HG02763 (cell line): ENCODE data around the gene ETS1.
A peak's percentile ranks its signal among the peaks of the same experiment; 100 is the strongest.

Experiments used
- ATAC-seq: cut with Tn5 transposase; IDR thresholded peaks from one replicate; pipeline ENCODE4 v1.9.1; 2021; ENCODE audit warnings: mild to moderate bottlenecking, moderate library complexity; ENCODE audit not compliant: unreplicated experiment

ETS1 gene

DNA sequence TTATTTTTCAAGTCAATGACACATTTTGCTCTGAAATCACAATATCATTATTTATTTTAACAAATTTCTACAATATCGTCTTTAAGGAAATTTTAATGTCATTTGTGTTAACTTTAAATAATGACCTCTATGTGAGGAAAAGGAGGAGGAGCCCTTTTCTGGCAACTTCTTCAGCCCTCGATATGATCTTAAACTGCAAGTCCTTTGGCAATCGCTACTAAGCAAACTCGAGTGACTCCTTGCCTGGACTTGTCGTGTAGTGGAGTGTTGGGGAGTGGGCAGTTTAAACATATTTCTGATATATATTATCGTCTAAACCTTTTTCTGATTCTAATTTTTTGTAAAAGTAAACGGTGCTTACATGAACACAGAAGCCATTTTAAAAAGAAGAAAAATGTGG, 16.7 kb downstream of the ETS1 start:
- no peak for ATAC-seq

DNA sequence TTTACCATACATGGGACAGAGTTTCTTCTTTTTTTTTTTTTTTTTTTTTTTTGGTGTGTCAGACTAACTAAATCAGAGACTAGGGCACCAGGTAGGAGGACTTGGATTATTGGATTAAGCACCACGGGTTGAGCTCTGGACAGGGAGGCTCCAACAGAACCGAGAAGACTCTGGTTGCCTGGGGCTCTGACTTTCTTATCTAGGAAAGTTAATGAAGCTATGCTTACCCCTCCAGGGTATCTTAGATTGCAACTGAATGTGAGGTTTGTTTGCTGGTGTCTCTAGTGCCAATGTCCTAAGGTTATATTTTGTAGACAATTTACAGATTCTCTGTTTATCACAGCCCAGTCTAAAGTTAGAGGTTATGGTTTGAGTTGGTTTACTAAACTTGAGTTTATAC, 18.1 kb downstream of the ETS1 start:
- ATAC-seq = no peak

DNA sequence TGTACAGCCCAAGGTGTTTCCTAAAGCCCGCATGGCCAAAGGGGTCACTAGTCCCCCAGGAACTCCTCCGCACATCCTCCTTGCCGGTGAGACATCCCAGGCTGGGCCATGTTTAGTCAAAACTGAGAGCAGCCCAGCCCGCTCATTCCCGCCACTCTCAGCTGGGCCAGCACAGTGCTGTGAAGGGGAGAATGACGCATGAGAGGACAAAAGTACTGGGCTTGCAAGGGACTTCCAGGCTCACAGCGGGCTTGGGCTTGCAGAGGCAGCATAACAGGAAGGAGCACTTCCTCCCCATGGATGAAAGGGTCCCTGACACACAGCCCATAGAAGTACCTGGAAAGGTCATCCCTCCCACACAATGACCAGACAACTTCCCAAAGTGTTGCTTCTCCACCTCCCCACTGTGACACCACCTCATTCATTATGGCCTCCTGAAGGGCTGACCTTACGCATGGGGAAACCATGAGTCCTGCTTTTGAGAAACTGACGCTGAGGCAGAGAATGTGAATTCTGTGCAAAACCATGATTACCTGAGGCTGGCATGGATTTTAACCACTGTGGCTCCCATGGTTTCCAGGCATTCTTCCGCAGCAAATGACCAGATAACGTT, 19.1 kb downstream of the ETS1 start:
- ATAC-seq = no peak

DNA sequence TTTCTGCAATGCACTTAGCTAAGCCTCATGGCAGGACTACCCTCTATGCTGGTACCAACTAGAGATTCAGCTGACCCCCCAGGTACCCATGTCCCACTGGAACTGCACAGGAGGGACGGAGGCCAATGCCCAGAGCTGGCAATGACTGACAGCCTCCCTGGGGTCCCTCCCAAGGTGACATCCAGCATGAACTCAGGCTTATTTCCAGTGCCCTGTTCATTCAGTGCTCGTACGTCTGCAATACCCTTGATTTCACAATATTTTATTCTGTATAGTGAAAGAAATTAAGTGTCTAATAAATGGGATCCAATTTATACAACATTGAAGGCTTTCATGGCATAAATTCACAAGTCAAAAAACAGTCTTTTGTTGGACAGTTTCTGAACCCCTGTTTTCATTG, 20.2 kb downstream of the ETS1 start:
- no peak for ATAC-seq

DNA sequence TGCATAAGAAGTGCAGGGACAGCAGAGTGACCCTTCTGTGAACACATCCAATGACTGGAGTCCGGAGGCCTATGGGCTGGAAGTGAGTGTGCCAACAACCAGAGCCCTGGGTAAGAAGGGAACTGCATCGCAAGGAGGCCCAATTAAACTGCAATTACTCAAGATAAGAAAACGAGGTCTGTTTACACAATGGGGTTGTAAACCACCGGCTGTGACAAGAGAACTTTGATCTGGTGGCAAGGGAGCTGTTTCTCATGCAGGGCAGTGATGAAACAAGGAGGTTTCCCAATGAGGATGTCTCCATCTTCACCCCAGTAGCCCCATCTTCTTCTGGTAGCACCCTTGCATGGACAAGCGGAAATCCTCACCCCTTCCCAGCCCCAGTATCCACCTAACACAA, 21.5 kb downstream of the ETS1 start:
- ATAC-seq = no peak

DNA sequence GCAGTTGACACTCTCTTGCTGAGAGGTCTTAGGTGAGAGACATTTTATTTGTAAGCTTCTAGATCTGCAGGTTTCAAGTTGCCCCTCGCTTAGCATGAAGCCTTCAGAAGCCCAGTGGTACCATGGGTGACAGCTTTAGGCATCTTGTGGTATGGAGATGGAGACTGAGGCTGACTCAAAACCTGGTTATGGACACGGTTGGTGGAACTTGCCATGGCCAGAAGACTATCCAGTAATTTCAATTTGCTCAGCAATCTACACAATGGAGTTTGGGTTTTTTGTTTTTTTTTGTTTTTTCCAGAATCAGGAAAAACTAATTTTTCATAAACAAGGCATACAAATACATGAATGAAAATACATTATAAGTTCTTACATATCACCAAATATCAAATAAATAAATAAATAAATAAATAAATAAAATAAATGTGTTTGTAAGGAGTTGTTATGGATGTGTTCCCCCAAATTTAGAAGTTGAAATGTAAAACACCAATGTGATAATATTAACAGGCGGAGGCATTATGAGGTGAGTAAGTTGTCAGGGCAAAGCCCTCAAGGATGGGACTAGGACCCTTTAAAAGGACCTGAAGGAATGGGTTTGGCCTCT, 22.6 kb downstream of the ETS1 start:
- no peak for ATAC-seq

DNA sequence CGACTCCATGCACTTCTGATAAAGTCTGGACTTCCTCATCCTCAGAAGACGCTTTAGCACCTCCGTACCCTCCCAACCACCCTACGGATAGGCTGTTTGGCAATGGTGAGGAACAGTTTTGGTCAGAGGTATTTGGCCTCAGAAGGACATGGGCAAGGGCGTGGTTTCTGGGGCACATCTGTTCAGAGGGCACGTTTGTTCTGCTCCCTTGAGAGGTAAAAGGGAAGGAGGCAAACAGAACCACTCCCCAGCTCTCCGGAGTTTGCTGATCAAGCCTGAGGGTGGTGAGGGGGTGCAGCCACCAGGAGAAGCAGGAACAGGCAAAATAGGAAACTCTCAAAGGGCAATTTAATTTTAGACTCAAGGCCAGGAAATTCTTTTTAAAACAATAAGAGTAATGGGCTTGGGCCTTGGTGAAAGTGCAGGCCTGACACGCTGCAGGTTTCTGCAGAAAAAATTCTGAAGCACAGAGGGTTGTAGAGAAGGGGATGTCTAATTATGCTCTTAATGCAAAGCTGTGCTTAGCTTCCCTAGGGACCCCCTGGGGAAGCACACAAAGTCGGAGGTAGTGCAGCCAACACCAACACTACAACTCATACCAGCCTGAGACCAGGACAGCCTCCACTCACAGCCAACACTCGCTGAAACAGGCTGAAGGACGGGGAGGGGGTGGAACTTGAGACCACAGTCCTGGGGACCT, 23.3 kb downstream of the ETS1 start:
- no peak for ATAC-seq

DNA sequence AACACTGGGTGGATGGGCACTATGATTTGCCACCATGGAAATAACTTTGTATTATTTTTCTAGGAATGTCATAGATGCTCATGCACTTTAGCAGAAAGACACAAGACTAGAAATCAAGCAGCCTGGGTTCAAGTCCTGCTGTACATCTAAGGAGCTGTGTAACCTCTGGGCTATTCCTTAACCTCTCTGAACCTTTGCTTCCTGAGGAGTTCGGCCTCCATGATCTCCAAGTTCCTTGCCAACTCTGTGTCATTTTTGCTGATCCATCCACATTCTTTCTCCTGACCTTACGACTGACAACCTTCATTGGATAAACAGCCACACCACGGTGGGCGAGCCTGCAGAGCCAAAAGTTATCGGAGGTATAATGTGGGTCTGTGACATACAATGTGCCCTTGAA, 24.1 kb downstream of the ETS1 start:
- no peak for ATAC-seq

DNA sequence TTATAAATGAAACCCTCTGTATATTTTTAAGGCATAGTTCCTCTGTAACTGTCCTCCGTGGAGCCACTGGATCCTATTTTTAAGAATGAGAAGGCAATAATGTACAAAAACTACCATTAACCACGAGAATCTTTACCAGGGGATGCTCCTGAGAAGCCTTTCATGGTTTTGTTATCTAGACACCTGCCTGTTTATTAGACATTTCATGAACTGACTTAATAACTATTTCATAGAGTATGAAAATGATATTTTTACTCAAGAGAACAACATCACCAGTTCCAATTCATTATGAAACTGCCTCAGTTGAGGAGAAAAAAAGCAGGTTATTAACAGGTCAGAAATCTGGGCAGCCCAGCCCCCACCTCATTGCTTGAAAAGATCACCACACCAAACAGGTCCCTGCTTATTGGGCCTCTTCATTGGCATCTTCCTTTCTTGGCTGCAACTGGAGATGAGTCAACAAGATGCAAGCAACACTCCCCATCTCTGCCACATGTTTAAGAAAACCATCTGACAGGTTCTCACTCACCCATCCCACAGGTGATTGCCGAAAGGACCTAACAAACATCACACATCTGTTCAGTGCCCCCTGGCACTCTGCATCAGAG, 27.8 kb downstream of the ETS1 start:
- ATAC-seq = no peak

DNA sequence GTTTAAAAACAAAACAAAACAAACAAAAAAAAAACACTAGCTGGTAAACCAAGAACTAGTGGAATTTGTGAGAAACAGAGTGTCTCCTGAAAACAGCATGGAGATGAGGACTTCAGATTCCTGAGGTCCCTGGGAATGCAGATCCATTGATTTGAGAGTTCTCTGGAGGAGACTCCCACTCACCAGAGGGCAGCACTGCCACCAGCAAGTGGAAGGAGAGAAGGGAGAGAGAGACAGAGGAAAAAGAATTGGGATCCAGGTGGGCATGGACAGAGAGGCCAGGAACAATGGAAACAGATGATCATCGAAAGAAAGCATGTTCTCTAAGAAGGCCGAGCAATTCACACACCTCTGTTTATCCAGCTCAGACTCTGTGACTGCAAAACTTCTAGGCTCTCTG, 31.8 kb downstream of the ETS1 start:
- ATAC-seq = no peak

DNA sequence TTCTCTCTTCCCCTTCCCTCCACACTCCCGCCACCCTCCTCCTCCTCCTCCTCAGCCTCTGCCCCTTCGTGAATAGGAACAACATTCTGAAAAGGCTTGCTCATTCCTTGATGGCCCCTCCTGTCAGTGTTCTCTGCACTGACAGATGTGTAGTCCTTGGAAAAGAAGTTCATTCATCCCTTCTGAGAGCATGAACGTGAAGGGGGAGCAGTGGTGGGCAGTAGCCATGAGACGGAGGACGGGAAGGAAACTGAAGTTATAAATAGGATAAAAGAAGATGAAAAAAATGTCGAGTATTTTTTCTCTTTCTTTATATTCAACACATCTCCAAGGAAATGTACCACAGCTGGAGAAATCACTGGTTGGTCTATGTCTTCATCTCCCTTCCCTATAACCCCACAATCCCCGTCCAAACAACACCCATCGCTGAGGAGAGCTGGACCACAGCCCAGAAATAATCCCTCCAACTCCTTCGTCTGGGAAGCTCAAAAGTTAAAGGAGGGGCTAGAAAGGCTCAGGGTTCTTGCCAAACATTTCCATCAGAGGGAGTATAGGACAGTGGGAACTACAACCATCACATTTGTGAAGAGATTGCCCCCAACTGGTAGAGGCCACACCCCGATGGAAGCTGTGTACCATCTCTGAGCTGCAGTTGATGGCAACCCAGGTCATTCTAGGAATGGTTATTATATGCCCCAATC, 33.5 kb downstream of the ETS1 start:
- no peak for ATAC-seq

DNA sequence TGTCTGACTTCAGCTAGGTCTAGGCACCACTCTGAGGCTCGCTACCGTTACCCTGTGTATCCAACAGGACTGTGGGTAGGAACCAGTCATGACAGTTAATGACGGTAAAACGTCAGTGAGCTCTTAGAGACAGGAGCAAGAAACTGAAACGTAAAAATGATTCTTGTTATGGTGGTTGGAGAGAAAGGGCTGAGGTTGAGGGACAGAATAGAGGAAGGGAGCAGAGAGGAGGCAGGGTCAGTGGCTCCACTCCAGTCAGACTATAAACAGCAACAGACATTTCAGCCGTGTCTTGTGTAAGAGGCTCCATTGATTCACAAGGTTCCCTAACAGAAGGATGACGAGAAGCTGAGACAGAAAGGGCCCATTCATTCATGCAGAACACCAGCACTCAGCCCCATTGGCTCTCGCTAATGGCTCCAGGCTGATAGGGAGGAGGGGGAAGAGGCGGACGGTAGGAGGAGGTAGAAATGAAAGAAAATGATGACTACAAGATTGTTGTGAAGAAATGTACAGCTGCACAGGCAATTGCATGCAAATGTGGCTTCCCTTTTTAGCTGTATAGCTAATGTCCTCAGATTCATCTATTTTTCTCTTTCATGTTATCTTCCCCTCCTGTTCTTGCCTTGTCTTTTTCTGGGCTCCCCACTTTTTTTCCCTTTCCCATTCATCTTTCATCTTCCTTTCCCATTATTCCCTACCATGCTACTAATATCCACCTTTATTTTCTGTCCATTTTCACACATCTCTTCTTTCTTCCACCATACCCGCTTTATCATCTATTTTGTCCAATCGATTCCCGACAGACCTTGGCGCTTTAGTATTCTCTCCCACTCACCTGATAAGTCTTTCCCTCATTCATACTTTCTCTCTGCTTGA, 34.3 kb downstream of the ETS1 start:
- ATAC-seq = peak; percentile 56

DNA sequence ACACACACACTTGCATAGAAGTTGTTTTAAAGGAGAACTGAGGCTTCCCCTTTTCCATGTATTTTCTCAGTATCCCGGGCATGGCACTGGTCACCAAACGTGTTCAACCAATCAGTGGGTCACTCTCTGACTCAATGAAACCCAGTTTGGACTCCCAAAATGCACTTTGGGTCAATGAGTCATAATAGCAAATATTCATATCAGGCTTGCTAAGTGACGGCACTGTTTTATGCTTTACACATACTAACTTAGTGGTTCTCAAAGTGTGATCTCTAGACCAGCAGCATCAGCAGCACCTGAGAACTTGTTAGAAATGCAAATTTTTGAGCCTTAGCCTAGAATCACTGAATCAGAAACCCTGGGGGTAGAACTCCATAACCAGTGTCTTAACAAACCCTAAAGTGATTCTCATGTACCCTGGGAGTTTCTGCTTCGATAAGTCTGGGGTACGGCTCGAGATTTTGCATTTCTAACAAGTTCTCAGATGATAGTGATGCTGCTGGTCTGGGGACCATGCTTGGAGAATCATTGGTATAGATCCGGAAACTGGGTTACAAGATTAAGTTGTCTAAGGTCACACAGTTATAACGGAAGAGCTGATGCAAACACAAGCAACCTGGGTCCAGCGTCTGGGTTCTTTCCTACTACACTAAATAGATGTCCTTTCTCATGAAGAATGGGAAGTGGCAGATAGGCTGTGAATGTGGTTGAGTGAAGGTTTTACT, 35.6 kb downstream of the ETS1 start:
- ATAC-seq = peak; percentile 56

DNA sequence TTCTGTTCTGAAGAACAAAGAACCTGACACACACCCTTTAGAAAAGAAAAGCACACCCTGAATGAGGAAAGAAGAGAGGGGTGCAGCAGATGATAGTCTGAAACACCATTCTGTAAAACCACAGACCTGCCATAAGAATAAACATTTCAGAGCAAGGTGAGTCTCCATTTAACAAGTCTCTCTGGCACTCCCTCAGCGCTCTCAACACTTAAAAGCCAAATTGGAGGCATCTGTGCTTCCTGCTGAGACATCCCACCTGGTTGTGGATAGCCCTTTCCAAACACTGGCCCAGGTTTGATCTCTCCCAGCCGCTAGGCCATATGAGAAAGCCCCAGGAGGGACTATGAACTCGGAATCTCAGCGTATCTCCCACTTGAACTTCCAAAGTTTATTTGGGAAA, 36.3 kb downstream of the ETS1 start:
- no peak for ATAC-seq

DNA sequence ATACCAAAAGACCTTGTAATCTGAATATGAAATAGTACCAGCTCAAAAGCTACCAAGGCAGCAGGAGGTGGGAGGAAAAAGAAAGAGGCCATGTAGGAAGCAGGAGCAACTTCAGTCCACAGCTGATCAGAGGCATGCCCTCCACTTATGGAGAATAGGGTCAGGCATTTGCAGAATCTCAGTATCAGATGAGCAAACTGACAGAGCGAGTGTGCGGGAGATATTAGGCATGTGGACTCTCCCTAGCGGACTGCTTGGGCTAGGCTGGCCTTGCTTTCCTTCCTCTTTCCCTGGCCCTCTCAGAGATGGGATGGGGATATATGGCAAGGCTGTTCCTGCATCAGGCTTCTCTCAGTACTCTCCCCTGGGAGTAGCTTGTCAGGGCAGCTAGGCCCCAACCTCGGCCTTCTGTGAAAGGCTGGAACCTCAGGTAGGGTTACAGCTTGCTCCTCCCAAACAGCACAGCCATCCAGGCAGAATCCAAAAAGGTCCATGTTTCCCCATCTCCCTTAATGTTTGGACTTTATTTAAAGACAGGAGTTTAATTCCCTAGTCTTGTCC, 37.0 kb downstream of the ETS1 start:
- ATAC-seq = no peak

DNA sequence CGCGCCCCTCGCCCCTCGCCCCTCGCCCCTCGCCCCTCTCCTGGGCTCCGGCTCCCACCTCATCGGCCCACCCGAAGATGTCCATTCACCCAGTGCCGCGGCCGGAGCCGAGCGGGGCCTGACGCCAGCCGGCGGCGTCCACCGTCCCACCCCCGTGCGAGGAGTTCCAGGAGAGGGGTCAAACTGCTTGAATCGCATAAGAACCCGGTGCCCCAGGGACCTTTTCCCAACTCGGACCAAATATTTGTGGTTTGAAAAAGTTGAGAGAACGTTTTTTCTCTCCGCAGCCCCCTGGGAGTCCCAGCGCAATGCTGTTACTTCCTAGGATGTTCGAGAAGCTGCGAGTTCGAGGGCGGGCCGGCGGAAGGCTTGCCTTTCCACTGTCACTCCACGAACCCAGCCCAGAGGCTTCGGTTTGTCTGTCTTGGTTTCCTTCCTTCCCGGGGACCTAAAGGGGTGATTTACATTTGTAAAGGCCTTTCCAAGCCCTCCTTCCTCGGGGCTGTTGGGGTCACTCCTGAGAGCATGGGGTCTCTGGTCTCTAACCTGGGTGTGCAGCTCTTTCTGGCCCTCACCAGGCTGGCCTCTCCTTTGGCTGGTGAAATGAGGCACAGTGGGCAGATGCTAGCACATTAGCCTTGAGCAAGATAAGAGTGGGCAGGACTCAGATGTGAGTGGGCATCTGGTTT, 38.0 kb downstream of the ETS1 start:
- no peak for ATAC-seq

DNA sequence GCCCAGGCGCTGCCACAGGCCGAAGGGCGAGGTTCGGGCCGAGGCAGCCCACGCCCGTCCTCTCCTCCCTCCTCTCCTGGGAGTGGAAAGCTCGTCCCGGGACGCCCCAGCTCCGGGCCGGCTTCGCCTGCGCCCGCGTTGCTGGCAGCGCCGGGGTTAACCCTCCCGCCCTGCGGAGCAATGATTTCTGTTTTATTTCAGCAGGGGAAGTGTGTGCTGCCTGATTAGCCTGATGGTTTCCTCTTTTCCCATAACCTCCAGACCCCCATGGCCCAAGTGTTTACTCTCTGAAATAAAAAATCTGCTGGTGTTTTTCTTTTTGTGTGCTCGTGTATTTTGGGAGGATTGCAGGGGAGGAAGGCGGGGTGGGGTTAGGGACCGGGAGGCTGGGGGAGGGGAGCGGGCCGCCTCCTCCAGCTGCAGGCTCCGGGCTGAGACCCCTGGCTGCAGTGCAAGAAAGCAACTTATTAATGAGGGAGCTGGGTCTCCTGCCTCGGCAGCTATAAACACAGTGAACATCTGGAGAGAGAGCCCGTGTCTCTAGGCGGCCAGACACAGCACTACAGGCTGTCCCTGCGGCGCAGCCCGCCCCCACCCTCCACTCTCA, 38.6 kb downstream of the ETS1 start:
- ATAC-seq = no peak

DNA sequence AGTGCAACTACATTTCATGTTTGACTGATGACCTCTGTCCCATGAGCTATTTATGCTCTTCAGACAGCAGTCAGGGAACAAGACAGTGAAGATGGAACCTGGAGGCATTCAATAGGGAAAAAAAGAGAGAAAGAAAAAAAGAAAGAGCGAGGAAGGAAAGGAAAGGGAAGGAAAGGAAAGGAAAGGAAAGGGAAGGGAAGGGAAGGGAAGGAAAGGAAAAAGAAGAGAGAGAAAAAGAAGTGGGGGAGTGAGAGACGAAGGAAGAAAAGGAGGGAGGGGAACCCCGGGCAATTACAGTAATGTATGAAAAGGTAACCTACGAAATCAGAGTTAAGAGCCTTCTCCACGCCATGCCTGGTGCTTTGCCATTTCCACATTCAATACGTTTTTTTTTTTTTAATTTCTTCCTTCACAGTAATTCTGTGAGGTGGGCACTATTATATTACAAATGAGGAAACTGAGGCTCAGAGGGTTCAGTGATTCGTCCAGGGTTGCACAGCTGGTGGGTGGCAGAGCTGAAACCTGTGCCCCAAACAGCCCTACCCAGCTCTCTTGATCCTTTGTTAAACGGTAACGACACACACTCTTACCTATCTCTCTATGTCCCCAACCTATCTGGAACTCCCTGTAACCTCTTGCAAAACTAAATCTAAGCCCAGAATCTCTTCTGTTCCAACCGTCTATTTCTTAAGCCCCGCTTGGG, 39.3 kb downstream of the ETS1 start:
- ATAC-seq = no peak
